GM19463 (cell line): ENCODE data around the gene MLYCD.

Source experiments
- ATAC-seq: cut with Tn5 transposase; IDR thresholded peaks from one replicate; pipeline ENCODE4 v1.9.1; 2021; ENCODE audit warnings: mild to moderate bottlenecking, moderate library complexity; ENCODE audit not compliant: unreplicated experiment

MLYCD gene

GRCh38 chr16:83954577-83955016 is 55.7 kb downstream of the MLYCD start:
- ATAC-seq = no peak

- no peak for ATAC-seq
Observed at GRCh38 chr16:83955218-83956130, 56.6 kb downstream of the MLYCD start.

- ATAC-seq = no peak
Observed at GRCh38 chr16:83956336-83957289, 57.7 kb downstream of the MLYCD start.

GRCh38 chr16:83957296-83957855 is 58.5 kb downstream of the MLYCD start:
- ATAC-seq = no peak

- no peak for ATAC-seq
Observed at GRCh38 chr16:83958137-83958845, 59.4 kb downstream of the MLYCD start.

- ATAC-seq = no peak
Observed at GRCh38 chr16:83958846-83959565, 60.1 kb downstream of the MLYCD start.

GRCh38 chr16:83959656-83960434 is 60.9 kb downstream of the MLYCD start:
- no peak for ATAC-seq

- ATAC-seq = no peak
Observed at GRCh38 chr16:83960521-83961249, 61.8 kb downstream of the MLYCD start.

- ATAC-seq = no peak
Observed at GRCh38 chr16:83961591-83961990, 62.7 kb downstream of the MLYCD start.

GRCh38 chr16:83963277-83964119 is 64.6 kb downstream of the MLYCD start:
- no peak for ATAC-seq

- no peak for ATAC-seq
Observed at GRCh38 chr16:83964684-83965443, 65.9 kb downstream of the MLYCD start.

GRCh38 chr16:83965444-83966152 is 66.7 kb downstream of the MLYCD start:
- no peak for ATAC-seq

- no peak for ATAC-seq
Observed at GRCh38 chr16:83966153-83966696, 67.3 kb downstream of the MLYCD start.

- no peak for ATAC-seq
Observed at GRCh38 chr16:83967091-83967490, 68.2 kb downstream of the MLYCD start.

GRCh38 chr16:83967838-83968305 is 69.0 kb downstream of the MLYCD start, which contains the start of gene NECAB2:
TSS of gene NECAB2 (plus strand) at chr16:83968244. CDS start at chr16:83968649, 405 bp downstream.
- ATAC-seq = no peak
